ENCODE data around the gene RAPGEFL1. TPM values are rescaled to one million over a fixed set of nuclear protein-coding genes. Genes with fewer than 3 reads are reported as not detected.

RAPGEFL1 gene
- total RNA-seq, 1 donor from 2014 or later: 7.0 TPM

- Histone ChIP-seq H3K27ac (ENCODE audit: low read depth, low read length) (no peak overlapping the region), H3K9me3 (ENCODE audit: insufficient read depth, low read depth, low read length) (no peaks in the 10 kb centered on the region), H4K20me1 (ENCODE audit: insufficient read depth, low read length) (peaks cover 40% of the 10 kb centered on the region), H3K79me2 (ENCODE audit: insufficient read depth, low read length) (peaks cover 3% of the 10 kb centered on the region), H3K9ac (ENCODE audit: low read length) (no peak overlapping the region), H3K4me2 (ENCODE audit: low read length) (no peak overlapping the region), H3K4me3 (ENCODE audit: insufficient read depth, low read depth, low read length) (no peak overlapping the region), H2AFZ (ENCODE audit: low read depth, low read length) (no peak overlapping the region), H3K36me3 (ENCODE audit: insufficient read depth, low read length) (peaks cover 38% of the 10 kb centered on the region), H3K27me3 (ENCODE audit: insufficient read depth, low read length) (no peaks in the 10 kb centered on the region), H3K4me1 (ENCODE audit: insufficient read depth, low read length) (peaks cover 8% of the 10 kb centered on the region)
- DNase-seq (ENCODE audit: low read depth) (peak; percentile 41), FAIRE-seq (no peak)
- H3K4me1 Mint-ChIP-seq (ENCODE audit: low read depth, unreplicated experiment): peaks cover 7% of the 10 kb centered on the region
- H3K4me3 Mint-ChIP-seq (ENCODE audit: unreplicated experiment): no peak overlapping the region
- no peaks in the 10 kb centered on the region for H3K9me3 Mint-ChIP-seq (ENCODE audit: unreplicated experiment)
- no peak overlapping the region for H3K27ac Mint-ChIP-seq (ENCODE audit: unreplicated experiment)
- TF ChIP-seq CTCF (IDR thresholded peaks at IDR 0.05; ENCODE audit: insufficient read depth, low read depth, low read length) (no peak), EZH2 (IDR thresholded peaks at IDR 0.05; ENCODE audit: insufficient read depth, low read length) (no peak)
- peaks cover 16% of the 10 kb centered on the region for H3K36me3 Mint-ChIP-seq (ENCODE audit: low read depth, unreplicated experiment)
- no peaks in the 10 kb centered on the region for H3K27me3 Mint-ChIP-seq (ENCODE audit: low read depth, unreplicated experiment)
Observed at GRCh38 chr17:40173778-40174135, 3.5 kb upstream of the RAPGEFL1 start.

- H3K4me2 ChIP-seq (ENCODE audit: low read length): no peak overlapping the region
- Mint-ChIP-seq H3K9me3 (ENCODE audit: unreplicated experiment) (no peaks in the 10 kb centered on the region), H3K27me3 (ENCODE audit: low read depth, unreplicated experiment) (no peaks in the 10 kb centered on the region), H3K27ac (ENCODE audit: unreplicated experiment) (no peak overlapping the region), H3K36me3 (ENCODE audit: low read depth, unreplicated experiment) (peaks cover 14% of the 10 kb centered on the region), H3K4me3 (ENCODE audit: unreplicated experiment) (no peak overlapping the region), H3K4me1 (ENCODE audit: low read depth, unreplicated experiment) (peaks cover 7% of the 10 kb centered on the region)
- DNase-seq (ENCODE audit: low read depth): no peak
- H3K36me3 ChIP-seq (ENCODE audit: insufficient read depth, low read length): peaks cover 31% of the 10 kb centered on the region
- H3K4me3 ChIP-seq (ENCODE audit: insufficient read depth, low read depth, low read length): no peak overlapping the region
- peaks cover 3% of the 10 kb centered on the region for H3K79me2 ChIP-seq (ENCODE audit: insufficient read depth, low read length)
- TF ChIP-seq EZH2 (IDR thresholded peaks at IDR 0.05; ENCODE audit: insufficient read depth, low read length) (no peak), CTCF (IDR thresholded peaks at IDR 0.05; ENCODE audit: insufficient read depth, low read depth, low read length) (no peak)
- H4K20me1 ChIP-seq (ENCODE audit: insufficient read depth, low read length): peaks cover 35% of the 10 kb centered on the region
- H3K27me3 ChIP-seq (ENCODE audit: insufficient read depth, low read length): no peaks in the 10 kb centered on the region
- no peak overlapping the region for H2AFZ ChIP-seq (ENCODE audit: low read depth, low read length)
- H3K9me3 ChIP-seq (ENCODE audit: insufficient read depth, low read depth, low read length): no peaks in the 10 kb centered on the region
- H3K4me1 ChIP-seq (ENCODE audit: insufficient read depth, low read length): peaks cover 10% of the 10 kb centered on the region
- no peak overlapping the region for H3K27ac ChIP-seq (ENCODE audit: low read depth, low read length)
- FAIRE-seq: no peak
- H3K9ac ChIP-seq (ENCODE audit: low read length): no peak overlapping the region
Observed at GRCh38 chr17:40174514-40174913, 2.8 kb upstream of the RAPGEFL1 start.

- no peak overlapping the region for H3K4me3 Mint-ChIP-seq (ENCODE audit: unreplicated experiment)
- peaks cover 19% of the 10 kb centered on the region for H3K4me1 Mint-ChIP-seq (ENCODE audit: low read depth, unreplicated experiment)
Observed at GRCh38 chr17:40175928-40176753, 1.1 kb upstream of the RAPGEFL1 start.

More at GRCh38 chr17:40175928-40176753, 1.1 kb upstream of the RAPGEFL1 start:
- H3K4me3 ChIP-seq (ENCODE audit: insufficient read depth, low read depth, low read length): no peak overlapping the region
- FAIRE-seq (no peak), DNase-seq (ENCODE audit: low read depth) (no peak)
- H4K20me1 ChIP-seq (ENCODE audit: insufficient read depth, low read length): peaks cover 36% of the 10 kb centered on the region
- peaks cover 23% of the 10 kb centered on the region for H3K4me1 ChIP-seq (ENCODE audit: insufficient read depth, low read length)
- Mint-ChIP-seq H3K27me3 (ENCODE audit: low read depth, unreplicated experiment) (no peaks in the 10 kb centered on the region), H3K27ac (ENCODE audit: unreplicated experiment) (peak overlapping the region; percentile 7), H3K36me3 (ENCODE audit: low read depth, unreplicated experiment) (peaks cover 14% of the 10 kb centered on the region), H3K9me3 (ENCODE audit: unreplicated experiment) (no peaks in the 10 kb centered on the region)
- H3K27me3 ChIP-seq (ENCODE audit: insufficient read depth, low read length): no peaks in the 10 kb centered on the region
- no peak overlapping the region for H3K4me2 ChIP-seq (ENCODE audit: low read length)
- peaks cover 3% of the 10 kb centered on the region for H3K79me2 ChIP-seq (ENCODE audit: insufficient read depth, low read length)
- no peak overlapping the region for H2AFZ ChIP-seq (ENCODE audit: low read depth, low read length)
- no peak overlapping the region for H3K27ac ChIP-seq (ENCODE audit: low read depth, low read length)
- H3K9ac ChIP-seq (ENCODE audit: low read length): no peak overlapping the region
- no peaks in the 10 kb centered on the region for H3K9me3 ChIP-seq (ENCODE audit: insufficient read depth, low read depth, low read length)
- peaks cover 17% of the 10 kb centered on the region for H3K36me3 ChIP-seq (ENCODE audit: insufficient read depth, low read length)
- TF ChIP-seq CTCF (IDR thresholded peaks at IDR 0.05; ENCODE audit: insufficient read depth, low read depth, low read length): no peak
- TF ChIP-seq EZH2 (IDR thresholded peaks at IDR 0.05; ENCODE audit: insufficient read depth, low read length): no peak

Data from astrocyte (in vitro differentiated cells and primary cell).